Heart right ventricle (tissue), 16 donors: ENCODE results near the gene NT5C2. TPM values are rescaled to one million over a fixed set of nuclear protein-coding genes. Genes with fewer than 3 reads are reported as not detected.
A peak's percentile ranks its signal among the peaks of the same experiment; 100 is the strongest.
"Not testable (repeated sequence)": the region's sequence is repeated elsewhere in the genome, so short reads cannot be mapped to it uniquely, and the experiment has no call there.

Experiments
- ATAC-seq, 8 donors: fragments of 200-7000 bp; cut with Tn5 transposase; one replicate each; pipeline ENCODE4 v1.9.1; 2020; ENCODE audit warnings: mild to moderate bottlenecking in 8 of 8, moderate library complexity in 8 of 8, moderate number of reproducible peaks in 1 of 8
- DNase-seq, 2 donors: peaks; one replicate each; pipeline ENCODE4 v3.0.0-alpha.2; 2020
- H3K27ac ChIP-seq, 10 donors: fragments of 200-600 bp; sonication (generic) in 2 of 10; one replicate each; pipeline versions ENCODE4 v1.5.0 to v1.8.0; 2020 to 2022; ENCODE audit warnings: mild to moderate bottlenecking in 3 of 10
- H3K27me3 ChIP-seq, 7 donors: fragments of 200-600 bp; one replicate each; pipeline ENCODE4 v1.8.0; 2021 to 2022; ENCODE audit warnings: mild to moderate bottlenecking in 2 of 7
- H3K36me3 ChIP-seq, 9 donors: fragments of 200-600 bp; sonication (generic) in 1 of 9; one replicate each; pipeline versions ENCODE4 v1.5.0 to v1.8.0; 2020 to 2022; ENCODE audit warnings: mild to moderate bottlenecking in 2 of 9
- H3K4me1 ChIP-seq, 9 donors: fragments of 200-600 bp; sonication (generic) in 1 of 9; one replicate each; pipeline versions ENCODE4 v1.5.0 to v1.8.0; 2020 to 2022; ENCODE audit warnings: mild to moderate bottlenecking in 4 of 9
- H3K4me3 ChIP-seq, 10 donors: fragments of 200-600 bp; sonication (generic) in 2 of 10; one replicate each; pipeline versions ENCODE4 v1.5.0 to v1.8.0; 2020 to 2022; ENCODE audit warnings: mild to moderate bottlenecking in 7 of 10, moderate library complexity in 2 of 10
- H3K9me3 ChIP-seq, 11 donors: fragments of 200-600 bp in 10 of 11; sonication (generic) in 2 of 11; one replicate each; pipeline versions ENCODE4 v1.5.0 to v1.8.0; 2013 to 2022; ENCODE audit warnings: mild to moderate bottlenecking in 2 of 11, control low read depth in 1 of 11, moderate library complexity in 1 of 11
- WGBS, 2 donors: extraction: QIAGEN DNeasy Blood & Tissue Kit; methylation state at CpG; one replicate each; pipeline ENCODE4 v1.1.7; 2013; ENCODE audit warnings: inconsistent platforms in 1 of 2; 5-methylcytosine and 5-hydroxymethylcytosine counted together
- intact Hi-C, 10 donors: fragments of 100-400 bp; cut with DNase I; formaldehyde crosslinking; loops; one replicate each; pipeline versions ENCODE4 v1.11.1 to v1.14.2; 2022
- polyA plus RNA-seq, 2 donors: library from polyadenylated mRNA; stranded (reverse); fragments of 200-250 nt; gene quantifications; one replicate each; pipeline ENCODE4 v1.2.3, GENCODE V29; 2013
- total RNA-seq, 10 donors: library from RNA; stranded (reverse); fragmentation: NEBNext Ultra II Directional in 3 of 10; extraction: Animal tissue kit (Norgen Biotek cat#: 25700) in 3 of 10; gene quantifications; one replicate each; pipeline versions ENCODE4 v1.2.1 to v1.2.4, GENCODE V29; 2021 to 2023
- TF ChIP-seq, protein P1 (sequence below), 9 donors: fragments of 200-600 bp; sonication (generic) in 2 of 9; IDR thresholded peaks; one replicate each; pipeline versions ENCODE4 v1.5.0 to v1.8.0; 2021 to 2022; ENCODE audit warnings: antibody characterized with exemption in 9 of 9, mild to moderate bottlenecking in 5 of 9, moderate library complexity in 1 of 9
- donor health status: Arrhythmogenic right ventricular cardiomyopathy.
- donor health status: ischemic (EF 13 %, LVEDD 7.1; RV severe dilation, severe dysfunction).
- donor health status: healthy with polysubstance abuse.
- donor health status: DM: no; HTN: yes; CAD: no.
- donor health status: DM: no; HTN: no; CAD: no.
- donor health status: ischemic (EF 25% LVEDD 6.9; RV normal size, moderate dysfunction).
- donor health status: ischemic (EF 25% LVEDD 5.7; RV mildly dilated, moderate dysfunction).
- donor health status: healthy.
- donor health status: DM: yes; HTN: yes; CAD: no.
- donor health status: Ischemic cardiomyopathy.
- donor health status: ischemic (EF 35%, LVEDD 5.7; RV mildly dilated, moderate dysfunction).
- donor health status: nonischemic (EF 11% LVEDD 7.7; RV severe dilation, severe dysfunction).
- donor health status: DM: yes; HTN: yes; CAD: no.
- donor health status: PGD.
- donor health status: ischemic (EF 29% LVEDD 5.4; RV normal size, mild dysfunction).
- donor health status: nonischemic (EF 23%, LVEDD 6.1; RV moderate dilation, normal function).

The NT5C2 gene
- total and polyA plus RNA-seq, 12 donors: 23.9 to 88.2 (median 53.5) TPM

DNA sequence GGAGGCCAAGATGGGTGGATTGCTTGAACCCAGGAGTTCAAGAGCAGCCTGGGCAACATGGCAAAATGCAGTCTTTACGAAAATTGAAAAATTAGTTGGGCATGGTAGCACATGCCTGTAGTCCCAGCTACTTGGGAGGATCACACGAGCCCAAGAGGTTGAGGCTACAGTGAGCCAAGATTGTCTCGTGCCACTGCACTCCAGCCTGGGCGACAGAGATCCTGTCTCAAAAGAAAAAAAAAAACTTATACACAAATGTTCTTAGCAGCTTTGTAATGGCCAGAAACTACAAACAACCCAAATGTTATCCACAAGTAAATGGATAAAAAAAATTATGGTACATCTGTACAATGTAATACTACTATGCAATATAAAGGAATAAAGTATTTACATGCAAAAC is 12.6 kb downstream of the NT5C2 start:
- peaks cover 2 to 75% (median 63%) of the 10 kb centered on the region in 9 donors for H3K4me1 ChIP-seq
- intact Hi-C loops: loop anchor here in 1 of 10 donors (5.0 kb wide), 1 partner anchor 123 kb away; no protein-coding TSS in a partner anchor
- WGBS, 2 donors: 65 to 75% methylated on average over 4 of the region's 4 CpGs
- H3K9me3 ChIP-seq: no peaks in the 10 kb centered on the region
- H3K4me3 ChIP-seq: no peak overlapping the region
- no peaks in the 10 kb centered on the region for H3K27me3 ChIP-seq
- peaks cover 0 to 58% (median 13%) of the 10 kb centered on the region in 9 donors for H3K36me3 ChIP-seq
- peak overlapping the region in 4 of 10 donors; percentile 25 to 76 (median 46) for H3K27ac ChIP-seq
- no peak for ATAC-seq
- no peak for DNase-seq
- TF ChIP-seq, protein P1, sequence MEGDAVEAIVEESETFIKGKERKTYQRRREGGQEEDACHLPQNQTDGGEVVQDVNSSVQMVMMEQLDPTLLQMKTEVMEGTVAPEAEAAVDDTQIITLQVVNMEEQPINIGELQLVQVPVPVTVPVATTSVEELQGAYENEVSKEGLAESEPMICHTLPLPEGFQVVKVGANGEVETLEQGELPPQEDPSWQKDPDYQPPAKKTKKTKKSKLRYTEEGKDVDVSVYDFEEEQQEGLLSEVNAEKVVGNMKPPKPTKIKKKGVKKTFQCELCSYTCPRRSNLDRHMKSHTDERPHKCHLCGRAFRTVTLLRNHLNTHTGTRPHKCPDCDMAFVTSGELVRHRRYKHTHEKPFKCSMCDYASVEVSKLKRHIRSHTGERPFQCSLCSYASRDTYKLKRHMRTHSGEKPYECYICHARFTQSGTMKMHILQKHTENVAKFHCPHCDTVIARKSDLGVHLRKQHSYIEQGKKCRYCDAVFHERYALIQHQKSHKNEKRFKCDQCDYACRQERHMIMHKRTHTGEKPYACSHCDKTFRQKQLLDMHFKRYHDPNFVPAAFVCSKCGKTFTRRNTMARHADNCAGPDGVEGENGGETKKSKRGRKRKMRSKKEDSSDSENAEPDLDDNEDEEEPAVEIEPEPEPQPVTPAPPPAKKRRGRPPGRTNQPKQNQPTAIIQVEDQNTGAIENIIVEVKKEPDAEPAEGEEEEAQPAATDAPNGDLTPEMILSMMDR (IDR thresholded peaks at IDR 0.05): no peak

DNA sequence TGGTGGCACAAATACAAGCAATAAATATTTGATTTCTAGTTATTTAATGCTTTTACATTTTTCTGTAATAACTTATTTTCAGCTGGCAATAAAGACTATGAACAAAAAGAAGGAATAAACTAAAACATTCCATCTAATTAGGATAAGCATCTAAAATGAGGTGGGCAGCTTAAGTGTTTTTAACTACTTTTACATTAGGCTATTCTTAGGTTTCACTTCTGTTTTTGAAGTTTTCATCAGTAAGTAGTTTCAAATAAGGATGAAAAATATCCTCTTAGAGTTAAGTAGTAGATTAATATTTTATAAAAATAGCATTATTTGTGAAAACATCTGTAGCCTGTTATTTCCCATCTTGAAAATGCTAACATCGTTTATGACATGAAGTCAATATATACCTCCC is 15.9 kb downstream of the NT5C2 start:
- no peaks in the 10 kb centered on the region for H3K27me3 ChIP-seq
- H3K36me3 ChIP-seq: peaks cover 0 to 92% (median 29%) of the 10 kb centered on the region in 9 donors
- peak overlapping the region in 1 of 10 donors; percentile 28 for H3K27ac ChIP-seq
- DNase-seq (no peak), ATAC-seq (no peak)
- TF ChIP-seq, protein P1 (IDR thresholded peaks at IDR 0.05): no peak
- peaks cover 2 to 45% (median 34%) of the 10 kb centered on the region in 9 donors for H3K4me1 ChIP-seq
- WGBS, 2 donors: 61 to 65% methylated on average over 1 of the region's 1 CpG
- H3K9me3 ChIP-seq: no peaks in the 10 kb centered on the region
- H3K4me3 ChIP-seq: no peak overlapping the region
- intact Hi-C loops: no loop called here

DNA sequence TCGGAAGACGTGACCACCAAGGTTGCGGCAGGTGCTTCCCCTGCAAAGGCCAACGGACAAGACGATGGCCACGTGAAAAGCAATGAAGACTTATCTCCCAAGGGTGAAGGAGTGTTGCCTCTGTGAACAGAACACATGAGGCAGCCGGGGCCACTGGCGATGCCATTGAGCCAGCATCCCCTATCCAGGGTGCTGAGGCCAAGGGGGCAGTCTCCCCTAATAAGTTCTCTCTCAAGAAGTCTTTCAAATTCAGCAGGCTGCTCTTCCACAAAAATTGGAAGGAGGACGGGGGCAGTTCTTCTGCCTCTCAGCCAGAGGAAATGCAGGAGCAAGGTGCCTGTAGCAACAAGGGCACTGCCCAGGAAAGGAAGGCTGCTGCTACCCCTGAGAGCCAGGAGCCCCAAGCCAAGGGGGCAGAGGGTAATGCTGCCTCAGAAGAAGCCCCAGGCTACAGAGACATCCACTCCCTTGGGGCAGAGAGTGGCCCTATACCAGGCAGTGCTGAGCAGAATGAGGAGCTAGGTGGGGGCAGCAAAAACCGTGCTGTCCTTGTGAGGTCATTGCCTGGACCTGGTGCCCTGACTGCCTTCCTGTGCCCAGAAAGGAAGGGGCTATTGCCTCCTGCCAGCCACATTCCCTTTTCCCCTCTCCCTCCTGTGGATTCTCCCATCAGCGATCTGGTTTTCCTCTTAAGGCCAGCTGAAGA is 17.3 kb downstream of the NT5C2 start:
- ATAC-seq (peak in 7 of 8 donors; percentile 30 to 71 (median 50)), DNase-seq (no peak)
- Histone ChIP-seq H3K27ac (peak overlapping the region in 4 of 10 donors; percentile 6 to 35 (median 24)), H3K9me3 (no peaks in the 10 kb centered on the region), H3K4me1 (peaks cover under 1 to 42% (median 21%) of the 10 kb centered on the region in 9 donors), H3K27me3 (no peaks in the 10 kb centered on the region), H3K36me3 (peaks cover 0 to 100% (median 36%) of the 10 kb centered on the region in 9 donors), H3K4me3 (no peak overlapping the region)
- WGBS, 2 donors: 78 to 80% methylated on average over 11 of the region's 11 CpGs
- TF ChIP-seq, protein P1 (IDR thresholded peaks at IDR 0.05): no peak
- intact Hi-C loops: no loop called here

DNA sequence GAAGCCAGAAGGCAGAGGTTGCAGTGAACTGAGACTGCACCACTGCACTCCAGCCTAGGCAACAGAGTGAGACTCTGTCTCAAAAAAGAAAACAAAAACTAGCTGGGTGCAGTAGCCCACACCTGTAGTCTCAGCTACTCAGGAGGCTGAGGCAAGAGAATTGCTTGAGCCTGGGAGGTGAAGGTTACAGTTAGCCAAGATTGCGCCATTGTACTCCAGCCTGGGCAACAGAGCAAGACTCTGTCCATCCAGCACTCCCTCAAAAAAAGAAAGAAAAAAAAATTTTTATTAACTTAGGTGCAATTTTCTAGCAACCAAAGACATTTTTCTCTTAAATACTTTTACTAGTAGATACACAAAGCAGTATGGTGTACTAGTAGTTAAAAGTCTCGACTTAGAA is 18.7 kb downstream of the NT5C2 start:
- H3K27me3 ChIP-seq, H3K9me3 ChIP-seq, ATAC-seq, intact Hi-C loops, H3K4me3 ChIP-seq, H3K27ac ChIP-seq, DNase-seq: not testable (repeated sequence)
- WGBS, 2 donors: 96 to 99% methylated on average over 2 of the region's 2 CpGs
- Histone ChIP-seq H3K4me1 (peaks cover 0 to 35% (median 12%) of the 10 kb centered on the region in 9 donors), H3K36me3 (peaks cover 0 to 100% (median 46%) of the 10 kb centered on the region in 9 donors)

DNA sequence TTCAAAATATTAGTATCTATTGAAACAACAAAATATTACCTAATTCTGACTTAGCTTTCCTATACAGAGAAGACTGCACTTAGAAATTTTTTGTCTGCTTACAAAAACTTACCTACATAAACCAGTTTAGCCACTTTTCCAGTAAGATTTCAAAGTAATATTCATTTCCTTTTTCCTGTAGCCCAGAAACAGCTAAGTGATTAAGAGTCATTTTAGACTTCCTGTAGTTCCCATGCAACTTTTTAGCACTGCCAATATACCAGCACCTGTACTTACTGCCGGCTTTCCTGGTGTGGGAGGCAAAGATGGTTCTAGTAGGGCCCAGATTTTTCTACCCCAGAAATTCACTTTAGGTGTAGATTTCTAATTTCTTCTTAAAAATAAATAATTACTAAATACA is 21.8 kb downstream of the NT5C2 start:
- intact Hi-C loops: loop anchor here in 1 of 10 donors (2.0 kb wide), 1 partner anchor 30 kb away; no protein-coding TSS in a partner anchor
- TF ChIP-seq, protein P1 (IDR thresholded peaks at IDR 0.05): no peak
- 56 to 69% methylated on average over 1 of the region's 1 CpG for WGBS, 2 donors
- Histone ChIP-seq H3K4me3 (no peak overlapping the region), H3K36me3 (peaks cover 0 to 99% (median 38%) of the 10 kb centered on the region in 9 donors), H3K27me3 (no peaks in the 10 kb centered on the region), H3K27ac (no peak overlapping the region), H3K9me3 (no peaks in the 10 kb centered on the region), H3K4me1 (peaks cover 0 to 20% (median 7%) of the 10 kb centered on the region in 9 donors)
- ATAC-seq (no peak), DNase-seq (no peak)
